Esophagus squamous epithelium (tissue), 4 donors: ENCODE data around the gene MYADM.

Experiments
- CTCF ChIP-seq, 6 experiments: fragments of 450-650 bp in 4 of 6; fragments of 200-600 bp in 2 of 6; sonication (generic) in 2 of 6; IDR thresholded peaks; one replicate each; pipeline ENCODE4 v1.5.1; 2016 to 2019; ENCODE audit warnings: antibody characterized with exemption in 6 of 6, mild to moderate bottlenecking in 4 of 6, moderate library complexity in 4 of 6
- POLR2A ChIP-seq, 4 donors: fragments of 450-650 bp; IDR thresholded peaks; one replicate each; pipeline ENCODE4 v1.6.1; 2017; ENCODE audit warnings: antibody characterized with exemption in 4 of 4, mild to moderate bottlenecking in 4 of 4, moderate library complexity in 3 of 4

- TF ChIP-seq POLR2A (IDR thresholded peaks at IDR 0.05) (peak in 1 of 4 donors; percentile 12), CTCF (IDR thresholded peaks at IDR 0.05) (no peak)
Measured at GRCh38 chr19:53824134-53824611, 43.5 kb upstream of the MYADM start, which contains the start of gene NLRP12.
